Fibroblast of lung (primary cell): ENCODE results near the gene ATG9A. TPM values are rescaled to one million over a fixed set of nuclear protein-coding genes. Genes with fewer than 3 reads are reported as not detected.

Experiments used
- DNase-seq, 2 donors: peaks; one replicate each; pipeline versions ENCODE4 v3.0.0 to v3.0.0-alpha.2; 2010; ENCODE audit warnings: low read depth in 2 of 2
- H2AFZ ChIP-seq: 2 replicates; pipeline ENCODE4 v1.5.1; 2012; ENCODE audit warnings: low read length, control low read depth, inconsistent platforms
- H3K27ac ChIP-seq: 2 replicates; pipeline ENCODE4 v1.5.1; 2011; ENCODE audit warnings: low read length, control low read depth; ENCODE audit not compliant: insufficient read depth
- H3K27me3 ChIP-seq: 2 replicates; pipeline ENCODE4 v1.5.1; 2011; ENCODE audit warnings: mild to moderate bottlenecking, low read length; ENCODE audit not compliant: control insufficient read depth, insufficient read depth
- H3K36me3 ChIP-seq: 2 replicates; pipeline ENCODE4 v1.5.1; 2011; ENCODE audit warnings: low read length; ENCODE audit not compliant: control insufficient read depth, insufficient read depth
- H3K4me1 ChIP-seq: 2 replicates; pipeline ENCODE4 v1.5.1; 2011; ENCODE audit warnings: low read length; ENCODE audit not compliant: control insufficient read depth, insufficient read depth; ENCODE audit errors: extremely low read depth
- H3K4me2 ChIP-seq: 2 replicates; pipeline ENCODE4 v1.5.1; 2011; ENCODE audit warnings: low read length, control low read depth; ENCODE audit not compliant: insufficient read depth; ENCODE audit errors: extremely low read depth
- H3K4me3 ChIP-seq, 4 experiments: fragments of 200-600 bp in 1 of 4; sonication (generic) in 1 of 4; replicated peaks in 1 of 4; 2 replicates each; pipeline ENCODE4 v1.5.1; 2011 to 2016; ENCODE audit warnings: low read length in 4 of 4, low read depth in 3 of 4, mild to moderate bottlenecking in 3 of 4, control low read depth in 2 of 4, inconsistent platforms in 1 of 4, mixed read lengths in 1 of 4; ENCODE audit not compliant: insufficient read depth in 1 of 4; ENCODE audit errors: control extremely low read depth in 1 of 4
- H3K79me2 ChIP-seq: 2 replicates; pipeline ENCODE4 v1.5.1; 2012; ENCODE audit warnings: mild to moderate bottlenecking, low read length, inconsistent platforms; ENCODE audit not compliant: control insufficient read depth, insufficient read depth
- H3K9ac ChIP-seq: 2 replicates; pipeline ENCODE4 v1.5.1; 2011; ENCODE audit warnings: mild to moderate bottlenecking, low read length, control low read depth; ENCODE audit not compliant: insufficient read depth
- H3K9me3 ChIP-seq: 2 replicates; pipeline ENCODE4 v1.5.1; 2012; ENCODE audit warnings: low read depth, low read length; ENCODE audit not compliant: control insufficient read depth, insufficient read depth
- H4K20me1 ChIP-seq: 2 replicates; pipeline ENCODE4 v1.5.1; 2011; ENCODE audit warnings: low read length; ENCODE audit not compliant: control insufficient read depth, insufficient read depth; ENCODE audit errors: extremely low read depth
- EZH2 ChIP-seq: IDR thresholded peaks from 2 replicates; pipeline ENCODE4 v1.5.1; 2012; ENCODE audit warnings: low read length, control low read depth, mild to moderate bottlenecking; ENCODE audit errors: missing control alignments
- polyA plus RNA-seq, 2 donors: library from polyadenylated mRNA; depleted of rRNA in 1 of 2; stranded (reverse) in 1 of 2; unstranded in 1 of 2; fragments of >200 nt; gene quantifications; 2 replicates each; pipeline ENCODE4 v1.2.1, GENCODE V29; 2011 to 2012; ENCODE audit warnings: missing spikeins in 1 of 2
- total RNA-seq: library from RNA; depleted of rRNA; stranded (reverse); fragments of >200 nt; gene quantifications from 2 replicates; pipeline ENCODE4 v1.2.1, GENCODE V29; 2014
- TF ChIP-seq, protein P1 (sequence below), 2 donors: IDR thresholded peaks in 1 of 2; conservative IDR thresholded peaks in 1 of 2; 1 replicate in 1 of 2; 2 replicates in 1 of 2; pipeline ENCODE4 v1.5.1; 2011 to 2012; ENCODE audit warnings: low read length in 2 of 2, control low read depth in 1 of 2, inconsistent platforms in 1 of 2, low read depth in 1 of 2, mild to moderate bottlenecking in 1 of 2

The ATG9A gene
- total and polyA plus RNA-seq, 2 donors (not counting 1 experiment from before 2014, with no cell fraction given): 47.2 to 68.2 TPM

DNA sequence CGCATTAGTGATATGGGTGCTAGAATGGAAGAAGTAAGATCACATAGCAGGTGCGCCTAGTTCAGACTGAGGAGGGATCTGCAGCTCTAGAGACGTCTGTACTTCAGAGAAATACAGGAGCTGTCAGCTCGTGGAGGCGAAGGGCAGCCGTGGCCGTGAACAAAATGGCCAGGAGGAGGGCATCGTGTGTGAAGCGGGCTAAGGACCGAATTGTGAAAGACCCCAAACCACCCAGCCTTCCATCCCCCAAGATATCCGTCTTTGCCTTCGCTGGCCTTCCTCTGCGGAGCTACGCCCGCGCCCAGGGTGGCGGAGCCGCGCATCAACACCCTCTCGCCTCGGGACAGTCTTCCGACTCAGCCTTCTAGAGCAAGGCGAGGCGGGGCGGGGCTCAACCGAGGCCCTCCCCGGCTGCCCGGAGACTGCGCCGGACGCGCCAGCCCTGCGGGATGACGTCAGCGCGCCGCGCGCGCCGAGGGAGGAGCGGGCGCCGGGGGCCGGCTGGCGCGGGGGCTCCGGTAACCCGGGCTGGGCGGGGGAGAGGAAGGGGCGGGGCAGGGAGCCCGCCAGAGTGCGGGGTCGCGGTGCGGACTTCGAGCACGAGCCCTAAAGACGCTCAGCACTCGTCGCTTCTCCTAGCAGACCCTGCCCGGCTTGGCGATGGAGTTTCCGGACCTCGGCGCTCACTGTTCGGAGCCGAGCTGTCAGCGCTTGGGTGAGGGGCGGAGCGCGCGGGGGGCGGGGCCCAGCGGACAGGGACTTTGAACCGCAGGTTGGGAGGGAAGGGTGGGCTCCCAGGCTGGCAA is 22.9 kb downstream of the ATG9A start, which contains the start of gene ZFAND2B:
Gene ZFAND2B (plus strand): TSS at position 455 of the 806 bp plus-strand sequence. CDS start 206 bp downstream, at position 661.
- Histone ChIP-seq H4K20me1 (no peaks in the 10 kb centered on the region), H3K79me2 (peaks cover 2% of the 10 kb centered on the region), H3K9me3 (no peaks in the 10 kb centered on the region), H3K36me3 (peaks cover 15% of the 10 kb centered on the region), H3K4me3 (peak within 1 kb of the TSS; percentile 58 to 85 (median 75)), H3K9ac (peak within 1 kb of the TSS; percentile 71), H2AFZ (peak within 1 kb of the TSS; percentile 91), H3K4me2 (peak within 1 kb of the TSS; percentile 99), H3K27me3 (peaks cover 2% of the 10 kb centered on the region), H3K4me1 (peaks cover 16% of the 10 kb centered on the region), H3K27ac (peak within 1 kb of the TSS; percentile 80)
- DNase-seq: peak; percentile 86 to 90
- no peak for TF ChIP-seq EZH2
- TF ChIP-seq, protein P1, sequence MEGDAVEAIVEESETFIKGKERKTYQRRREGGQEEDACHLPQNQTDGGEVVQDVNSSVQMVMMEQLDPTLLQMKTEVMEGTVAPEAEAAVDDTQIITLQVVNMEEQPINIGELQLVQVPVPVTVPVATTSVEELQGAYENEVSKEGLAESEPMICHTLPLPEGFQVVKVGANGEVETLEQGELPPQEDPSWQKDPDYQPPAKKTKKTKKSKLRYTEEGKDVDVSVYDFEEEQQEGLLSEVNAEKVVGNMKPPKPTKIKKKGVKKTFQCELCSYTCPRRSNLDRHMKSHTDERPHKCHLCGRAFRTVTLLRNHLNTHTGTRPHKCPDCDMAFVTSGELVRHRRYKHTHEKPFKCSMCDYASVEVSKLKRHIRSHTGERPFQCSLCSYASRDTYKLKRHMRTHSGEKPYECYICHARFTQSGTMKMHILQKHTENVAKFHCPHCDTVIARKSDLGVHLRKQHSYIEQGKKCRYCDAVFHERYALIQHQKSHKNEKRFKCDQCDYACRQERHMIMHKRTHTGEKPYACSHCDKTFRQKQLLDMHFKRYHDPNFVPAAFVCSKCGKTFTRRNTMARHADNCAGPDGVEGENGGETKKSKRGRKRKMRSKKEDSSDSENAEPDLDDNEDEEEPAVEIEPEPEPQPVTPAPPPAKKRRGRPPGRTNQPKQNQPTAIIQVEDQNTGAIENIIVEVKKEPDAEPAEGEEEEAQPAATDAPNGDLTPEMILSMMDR (conservative IDR thresholded peaks at IDR 0.05 in 1 of 2, IDR thresholded peaks at IDR 0.05 in 1 of 2; ENCODE audit: low read depth in 1 of 2, low read length in 2 of 2): no peak

DNA sequence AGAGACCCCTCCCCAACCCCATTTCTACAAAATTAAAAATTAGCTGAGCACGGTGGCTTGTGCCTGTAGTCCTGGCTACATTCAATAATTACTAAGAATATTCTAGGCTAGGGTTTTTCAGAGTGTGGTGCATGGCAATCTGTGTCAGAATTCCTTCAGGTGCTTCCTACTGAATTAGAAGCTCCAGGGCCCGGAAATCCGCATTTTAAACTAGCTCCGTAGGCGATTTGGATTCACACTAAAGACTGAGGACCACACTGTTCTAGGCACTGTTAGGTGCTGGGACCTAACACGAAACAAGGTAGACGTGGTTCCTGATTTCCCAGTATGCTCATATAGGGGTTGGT is 23.5 kb downstream of the ATG9A start:
- H3K4me3 ChIP-seq: peak overlapping the region; percentile 58 to 85 (median 75)
- H3K36me3 ChIP-seq: peaks cover 15% of the 10 kb centered on the region
- H3K4me2 ChIP-seq: peak overlapping the region; percentile 99
- H3K4me1 ChIP-seq: peaks cover 16% of the 10 kb centered on the region
- no peaks in the 10 kb centered on the region for H4K20me1 ChIP-seq
- peak overlapping the region; percentile 91 for H2AFZ ChIP-seq
- H3K9ac ChIP-seq: peak overlapping the region; percentile 68
- H3K79me2 ChIP-seq: peaks cover 2% of the 10 kb centered on the region
- TF ChIP-seq EZH2: no peak
- TF ChIP-seq, protein P1 (conservative IDR thresholded peaks at IDR 0.05 in 1 of 2, IDR thresholded peaks at IDR 0.05 in 1 of 2; ENCODE audit: low read depth in 1 of 2, low read length in 2 of 2): no peak
- peaks cover 2% of the 10 kb centered on the region for H3K27me3 ChIP-seq
- H3K27ac ChIP-seq: peak overlapping the region; percentile 50
- no peak for DNase-seq
- no peaks in the 10 kb centered on the region for H3K9me3 ChIP-seq

DNA sequence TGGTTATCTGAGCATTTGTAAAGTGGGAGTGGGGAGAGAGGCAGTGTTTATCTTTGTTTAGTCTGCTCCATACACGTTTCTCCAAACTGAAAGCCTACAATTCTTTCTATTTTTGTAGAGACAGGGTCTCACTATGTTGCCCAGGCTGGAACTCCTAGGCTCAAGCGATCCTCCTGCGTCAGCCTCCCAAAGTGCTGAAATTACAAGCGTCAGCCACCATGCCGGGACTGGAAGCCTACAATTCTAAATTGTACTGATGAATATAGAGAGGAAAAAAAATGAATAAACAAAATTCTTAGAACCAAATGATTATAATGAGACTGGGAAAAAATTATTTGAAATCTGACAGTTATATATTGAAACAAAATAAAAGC is 24.3 kb downstream of the ATG9A start:
- Histone ChIP-seq H2AFZ (no peak overlapping the region), H3K4me2 (no peak overlapping the region), H3K36me3 (peaks cover 10% of the 10 kb centered on the region), H3K27ac (no peak overlapping the region), H3K4me3 (no peak overlapping the region), H4K20me1 (no peaks in the 10 kb centered on the region), H3K79me2 (peaks cover 2% of the 10 kb centered on the region), H3K27me3 (peaks cover 2% of the 10 kb centered on the region), H3K9me3 (no peaks in the 10 kb centered on the region), H3K4me1 (peaks cover 16% of the 10 kb centered on the region), H3K9ac (no peak overlapping the region)
- DNase-seq: no peak
- TF ChIP-seq, protein P1 (conservative IDR thresholded peaks at IDR 0.05 in 1 of 2, IDR thresholded peaks at IDR 0.05 in 1 of 2; ENCODE audit: low read depth in 1 of 2, low read length in 2 of 2): no peak
- no peak for TF ChIP-seq EZH2
